Measurements from ENCODE around the gene ALLC. TPM values are rescaled to one million over a fixed set of nuclear protein-coding genes. Genes with fewer than 3 reads are reported as not detected.

The ALLC gene
- total RNA-seq, 2 donors from 2014 or later = not detected

- Histone ChIP-seq H3K9me3 (ENCODE audit: control insufficient read depth, low read length) (no peaks in the 10 kb centered on the region), H3K4me1 (ENCODE audit: control insufficient read depth, insufficient read depth, low read length) (no peaks in the 10 kb centered on the region), H3K9ac (ENCODE audit: extremely low read depth, low read length, poor library complexity, severe bottlenecking) (no peak overlapping the region), H3K4me3 (ENCODE audit: low read length) (no peak overlapping the region), H3K27ac (ENCODE audit: low read depth, low read length) (no peak overlapping the region), H3K36me3 (ENCODE audit: control insufficient read depth, insufficient read depth, low read length) (no peaks in the 10 kb centered on the region), H3K27me3 (ENCODE audit: control insufficient read depth, insufficient read depth, low read length, poor library complexity, severe bottlenecking) (no peaks in the 10 kb centered on the region)
- TF ChIP-seq, protein P1, sequence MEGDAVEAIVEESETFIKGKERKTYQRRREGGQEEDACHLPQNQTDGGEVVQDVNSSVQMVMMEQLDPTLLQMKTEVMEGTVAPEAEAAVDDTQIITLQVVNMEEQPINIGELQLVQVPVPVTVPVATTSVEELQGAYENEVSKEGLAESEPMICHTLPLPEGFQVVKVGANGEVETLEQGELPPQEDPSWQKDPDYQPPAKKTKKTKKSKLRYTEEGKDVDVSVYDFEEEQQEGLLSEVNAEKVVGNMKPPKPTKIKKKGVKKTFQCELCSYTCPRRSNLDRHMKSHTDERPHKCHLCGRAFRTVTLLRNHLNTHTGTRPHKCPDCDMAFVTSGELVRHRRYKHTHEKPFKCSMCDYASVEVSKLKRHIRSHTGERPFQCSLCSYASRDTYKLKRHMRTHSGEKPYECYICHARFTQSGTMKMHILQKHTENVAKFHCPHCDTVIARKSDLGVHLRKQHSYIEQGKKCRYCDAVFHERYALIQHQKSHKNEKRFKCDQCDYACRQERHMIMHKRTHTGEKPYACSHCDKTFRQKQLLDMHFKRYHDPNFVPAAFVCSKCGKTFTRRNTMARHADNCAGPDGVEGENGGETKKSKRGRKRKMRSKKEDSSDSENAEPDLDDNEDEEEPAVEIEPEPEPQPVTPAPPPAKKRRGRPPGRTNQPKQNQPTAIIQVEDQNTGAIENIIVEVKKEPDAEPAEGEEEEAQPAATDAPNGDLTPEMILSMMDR (conservative IDR thresholded peaks at IDR 0.05) = no peak
- Mint-ChIP-seq H3K27me3 (ENCODE audit: insufficient read depth) (peaks cover 2% of the 10 kb centered on the region), H3K9me3 (no peaks in the 10 kb centered on the region), H3K27ac (no peak overlapping the region), H3K36me3 (ENCODE audit: low read depth) (no peaks in the 10 kb centered on the region), H3K4me1 (no peaks in the 10 kb centered on the region), H3K4me3 (no peak overlapping the region)
- 92 to 97% methylated on average over 5 to 23 of the region's 23 CpGs for WGBS, 2 experiments (ENCODE audit: insufficient coverage in 1 of 2, insufficient read length in 1 of 2)
- DNase-seq = no peak
Measured at GRCh38 chr2:3679616-3680393, 21.8 kb downstream of the ALLC start.

DNA sequence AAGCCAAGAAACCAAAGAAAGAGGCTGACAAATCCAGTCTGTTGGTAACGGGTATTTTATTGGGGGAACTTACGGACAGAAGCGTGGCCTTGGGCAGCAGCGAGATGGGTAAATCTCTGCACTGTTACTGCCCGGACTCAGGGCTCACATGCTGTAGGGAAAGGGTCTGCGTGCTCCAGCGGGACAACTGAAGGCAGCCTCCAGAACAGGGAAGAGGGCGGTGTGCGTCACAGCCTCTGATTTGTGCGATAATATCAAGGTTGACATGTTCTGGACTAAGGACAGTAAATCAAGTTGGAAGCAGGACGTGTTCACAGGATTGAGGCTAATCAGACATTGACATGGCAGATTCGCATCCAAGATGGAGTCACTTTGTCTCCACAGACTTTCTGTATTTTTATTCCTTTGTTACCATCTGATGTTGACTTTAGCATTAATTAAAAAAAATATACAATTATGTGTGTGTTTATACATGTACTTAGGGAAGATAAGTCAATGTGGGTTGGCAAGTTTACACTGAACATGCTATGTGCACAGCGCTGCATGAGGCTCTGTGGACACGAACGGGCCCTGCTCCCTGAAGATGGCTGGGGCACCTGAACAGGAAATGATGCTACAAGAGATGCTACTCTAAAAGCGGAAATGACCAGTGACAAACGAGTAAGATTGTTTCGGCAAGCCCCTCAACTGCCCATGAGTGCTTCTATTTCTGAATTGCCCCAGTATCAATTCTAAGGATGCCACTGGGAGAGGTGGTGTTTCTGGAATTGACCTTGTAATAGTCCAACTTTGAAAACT is 22.7 kb downstream of the ALLC start:
- Histone ChIP-seq H3K9ac (ENCODE audit: extremely low read depth, low read length, poor library complexity, severe bottlenecking) (no peak overlapping the region), H3K4me3 (ENCODE audit: low read length) (no peak overlapping the region), H3K9me3 (ENCODE audit: control insufficient read depth, low read length) (no peaks in the 10 kb centered on the region), H3K36me3 (ENCODE audit: control insufficient read depth, insufficient read depth, low read length) (no peaks in the 10 kb centered on the region), H3K27ac (ENCODE audit: low read depth, low read length) (no peak overlapping the region), H3K27me3 (ENCODE audit: control insufficient read depth, insufficient read depth, low read length, poor library complexity, severe bottlenecking) (no peaks in the 10 kb centered on the region), H3K4me1 (ENCODE audit: control insufficient read depth, insufficient read depth, low read length) (no peaks in the 10 kb centered on the region)
- H3K4me3 Mint-ChIP-seq = no peak overlapping the region
- TF ChIP-seq, protein P1 (conservative IDR thresholded peaks at IDR 0.05) = no peak
- WGBS, 2 experiments (ENCODE audit: insufficient coverage in 1 of 2, insufficient read length in 1 of 2) = 92 to 93% methylated on average over 15 to 18 of the region's 18 CpGs
- no peak overlapping the region for H3K27ac Mint-ChIP-seq
- no peaks in the 10 kb centered on the region for H3K9me3 Mint-ChIP-seq
- no peak for DNase-seq
- H3K4me1 Mint-ChIP-seq = no peaks in the 10 kb centered on the region
- H3K36me3 Mint-ChIP-seq (ENCODE audit: low read depth) = no peaks in the 10 kb centered on the region
- H3K27me3 Mint-ChIP-seq (ENCODE audit: insufficient read depth) = peaks cover 4% of the 10 kb centered on the region

DNA sequence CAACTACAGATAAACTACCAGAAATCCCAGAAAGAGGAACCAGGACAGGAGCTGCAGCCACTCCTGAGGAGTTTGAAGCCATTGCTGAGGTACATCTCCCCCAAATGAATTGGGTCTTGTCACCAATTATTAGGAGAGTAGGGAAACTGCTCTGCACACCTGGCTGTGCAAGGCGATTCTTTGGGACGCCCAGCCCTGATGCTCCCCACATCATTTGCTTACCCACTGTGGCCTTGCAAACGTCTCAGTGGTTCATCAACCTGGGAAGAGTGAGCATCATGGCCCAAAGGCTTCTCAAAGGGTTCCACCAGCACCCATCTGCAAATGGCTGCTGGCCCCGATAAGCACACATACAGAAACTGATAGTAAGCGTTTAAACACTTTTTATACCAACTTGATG is 23.6 kb downstream of the ALLC start:
- Mint-ChIP-seq H3K9me3 (no peaks in the 10 kb centered on the region), H3K4me1 (no peaks in the 10 kb centered on the region), H3K36me3 (ENCODE audit: low read depth) (no peaks in the 10 kb centered on the region), H3K27ac (no peak overlapping the region), H3K27me3 (ENCODE audit: insufficient read depth) (peaks cover 5% of the 10 kb centered on the region), H3K4me3 (no peak overlapping the region)
- WGBS, 2 experiments (ENCODE audit: insufficient coverage in 1 of 2, insufficient read length in 1 of 2) = 57 to 93% methylated on average over 1 to 5 of the region's 5 CpGs
- TF ChIP-seq, protein P1 (conservative IDR thresholded peaks at IDR 0.05) = no peak
- H3K27me3 ChIP-seq (ENCODE audit: control insufficient read depth, insufficient read depth, low read length, poor library complexity, severe bottlenecking) = no peaks in the 10 kb centered on the region
- no peak for DNase-seq
- no peak overlapping the region for H3K27ac ChIP-seq (ENCODE audit: low read depth, low read length)
- H3K4me1 ChIP-seq (ENCODE audit: control insufficient read depth, insufficient read depth, low read length) = no peaks in the 10 kb centered on the region
- H3K36me3 ChIP-seq (ENCODE audit: control insufficient read depth, insufficient read depth, low read length) = no peaks in the 10 kb centered on the region
- no peak overlapping the region for H3K9ac ChIP-seq (ENCODE audit: extremely low read depth, low read length, poor library complexity, severe bottlenecking)
- no peaks in the 10 kb centered on the region for H3K9me3 ChIP-seq (ENCODE audit: control insufficient read depth, low read length)
- H3K4me3 ChIP-seq (ENCODE audit: low read length) = no peak overlapping the region

Data from endodermal cell (in vitro differentiated cells).